A673 (cell line): ENCODE data around the gene AP4B1.

ENCODE experiments used
- EZH2 ChIP-seq: fragments of 200-600 bp; sonication (generic); IDR thresholded peaks from 2 replicates; pipeline ENCODE4 v1.6.1; 2017; ENCODE audit warnings: borderline replicate concordance, low read depth, mild to moderate bottlenecking, mixed read lengths, antibody characterized with exemption, low read length; ENCODE audit not compliant: poor library complexity, severe bottlenecking
- TF ChIP-seq, protein P1 (sequence below): fragments of 300-800, 200-600 bp; sonication (generic); conservative IDR thresholded peaks from 2 replicates; pipeline ENCODE4 v1.5.1; 2017; ENCODE audit warnings: low read depth, mild to moderate bottlenecking, antibody characterized with exemption, low read length, moderate library complexity, mixed read lengths

DNA sequence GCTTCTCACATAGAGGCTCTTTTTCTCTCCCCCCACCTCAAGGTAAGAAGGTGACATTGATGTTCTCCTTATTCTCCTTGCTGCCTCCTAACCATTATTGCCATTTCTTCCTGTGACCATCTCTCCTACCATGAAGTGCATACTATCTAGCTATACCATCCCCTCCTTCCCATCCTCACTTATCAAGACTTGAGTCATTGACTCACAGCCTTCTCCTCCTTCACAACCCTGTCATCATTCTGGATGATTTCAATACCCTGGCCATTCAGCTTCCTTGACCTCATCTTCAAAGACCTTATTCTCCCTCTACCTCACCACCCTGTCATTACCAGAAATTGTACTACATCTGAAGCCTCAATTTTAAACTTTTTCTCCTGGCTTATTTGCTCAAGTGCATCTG is 13.6 kb upstream of the AP4B1 start:
- TF ChIP-seq, protein P1, sequence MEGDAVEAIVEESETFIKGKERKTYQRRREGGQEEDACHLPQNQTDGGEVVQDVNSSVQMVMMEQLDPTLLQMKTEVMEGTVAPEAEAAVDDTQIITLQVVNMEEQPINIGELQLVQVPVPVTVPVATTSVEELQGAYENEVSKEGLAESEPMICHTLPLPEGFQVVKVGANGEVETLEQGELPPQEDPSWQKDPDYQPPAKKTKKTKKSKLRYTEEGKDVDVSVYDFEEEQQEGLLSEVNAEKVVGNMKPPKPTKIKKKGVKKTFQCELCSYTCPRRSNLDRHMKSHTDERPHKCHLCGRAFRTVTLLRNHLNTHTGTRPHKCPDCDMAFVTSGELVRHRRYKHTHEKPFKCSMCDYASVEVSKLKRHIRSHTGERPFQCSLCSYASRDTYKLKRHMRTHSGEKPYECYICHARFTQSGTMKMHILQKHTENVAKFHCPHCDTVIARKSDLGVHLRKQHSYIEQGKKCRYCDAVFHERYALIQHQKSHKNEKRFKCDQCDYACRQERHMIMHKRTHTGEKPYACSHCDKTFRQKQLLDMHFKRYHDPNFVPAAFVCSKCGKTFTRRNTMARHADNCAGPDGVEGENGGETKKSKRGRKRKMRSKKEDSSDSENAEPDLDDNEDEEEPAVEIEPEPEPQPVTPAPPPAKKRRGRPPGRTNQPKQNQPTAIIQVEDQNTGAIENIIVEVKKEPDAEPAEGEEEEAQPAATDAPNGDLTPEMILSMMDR, result no peak
- no peak for TF ChIP-seq EZH2
